Activated naive CD4-positive, alpha-beta T cell treated with anti-CD3 and anti-CD28 coated beads, Interleukin-2, amount 10 ng/mL, durations not matched to agents 7 days and 5 days (primary cell): ENCODE measurements around the gene PELI2.

Experiments
- CTCF ChIA-PET: fragments of 350-600 bp; sonication (Branson Sonifier 250); formaldehyde crosslinking; loops from one replicate; lab custom pipeline; 2021; ENCODE audit warnings: antibody characterized with exemption; lab: Charles Lee
- DNase-seq: peaks from one replicate; pipeline ENCODE4 v3.0.0-alpha.2; 2020
- H3K27ac Mint-ChIP-seq: one replicate; pipeline ENCODE4 v1.8.0; 2021; ENCODE audit warnings: mild to moderate bottlenecking, moderate library complexity, mixed read lengths
- H3K27me3 Mint-ChIP-seq: one replicate; pipeline ENCODE4 v1.8.0; 2021; ENCODE audit warnings: mild to moderate bottlenecking, mixed read lengths
- H3K36me3 Mint-ChIP-seq: one replicate; pipeline ENCODE4 v1.8.0; 2021; ENCODE audit warnings: mixed read lengths
- H3K4me1 Mint-ChIP-seq: one replicate; pipeline ENCODE4 v1.8.0; 2021; ENCODE audit warnings: mixed read lengths
- H3K4me3 Mint-ChIP-seq: one replicate; pipeline ENCODE4 v1.8.0; 2021; ENCODE audit warnings: mild to moderate bottlenecking, moderate library complexity, mixed read lengths
- H3K9me3 Mint-ChIP-seq: one replicate; pipeline ENCODE4 v1.8.0; 2021; ENCODE audit warnings: mixed read lengths

The PELI2 gene

DNA sequence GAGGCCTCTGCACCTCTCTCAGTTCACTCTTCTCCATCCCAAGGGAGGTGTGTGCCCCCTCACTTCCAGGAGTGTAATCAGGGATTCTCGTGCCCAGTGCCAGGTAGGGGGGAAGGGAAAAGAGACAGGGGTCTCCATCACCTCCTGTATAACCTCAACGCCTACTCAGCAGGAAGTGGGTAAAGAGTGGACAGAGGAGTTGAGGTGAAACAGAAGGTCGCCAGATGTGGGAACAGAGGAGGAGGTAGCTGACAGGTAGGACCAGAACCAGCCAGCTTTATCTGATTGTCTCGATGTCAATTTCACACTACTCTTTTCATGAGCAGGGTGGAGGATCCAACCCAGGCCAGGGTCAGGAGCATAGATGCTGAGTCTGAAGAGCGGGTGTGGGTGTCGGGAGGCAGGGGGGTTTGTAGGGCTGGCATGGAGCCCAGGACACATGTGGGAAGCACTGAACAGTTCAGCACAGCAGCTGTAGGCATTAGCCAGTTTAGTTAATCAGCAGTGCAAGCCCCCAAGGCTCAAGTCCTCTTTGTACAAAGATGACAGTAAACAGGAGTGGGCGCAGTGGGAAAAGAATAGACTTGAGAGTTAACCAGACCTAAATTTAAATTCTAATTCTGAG lies 213.5 kb downstream of the PELI2 start:
- Mint-ChIP-seq H3K27ac (no peak overlapping the region), H3K4me3 (no peak overlapping the region), H3K27me3 (no peaks in the 10 kb centered on the region), H3K4me1 (peaks cover 12% of the 10 kb centered on the region), H3K9me3 (no peaks in the 10 kb centered on the region), H3K36me3 (no peaks in the 10 kb centered on the region)
- DNase-seq = no peak
- CTCF ChIA-PET = no interaction called here

DNA sequence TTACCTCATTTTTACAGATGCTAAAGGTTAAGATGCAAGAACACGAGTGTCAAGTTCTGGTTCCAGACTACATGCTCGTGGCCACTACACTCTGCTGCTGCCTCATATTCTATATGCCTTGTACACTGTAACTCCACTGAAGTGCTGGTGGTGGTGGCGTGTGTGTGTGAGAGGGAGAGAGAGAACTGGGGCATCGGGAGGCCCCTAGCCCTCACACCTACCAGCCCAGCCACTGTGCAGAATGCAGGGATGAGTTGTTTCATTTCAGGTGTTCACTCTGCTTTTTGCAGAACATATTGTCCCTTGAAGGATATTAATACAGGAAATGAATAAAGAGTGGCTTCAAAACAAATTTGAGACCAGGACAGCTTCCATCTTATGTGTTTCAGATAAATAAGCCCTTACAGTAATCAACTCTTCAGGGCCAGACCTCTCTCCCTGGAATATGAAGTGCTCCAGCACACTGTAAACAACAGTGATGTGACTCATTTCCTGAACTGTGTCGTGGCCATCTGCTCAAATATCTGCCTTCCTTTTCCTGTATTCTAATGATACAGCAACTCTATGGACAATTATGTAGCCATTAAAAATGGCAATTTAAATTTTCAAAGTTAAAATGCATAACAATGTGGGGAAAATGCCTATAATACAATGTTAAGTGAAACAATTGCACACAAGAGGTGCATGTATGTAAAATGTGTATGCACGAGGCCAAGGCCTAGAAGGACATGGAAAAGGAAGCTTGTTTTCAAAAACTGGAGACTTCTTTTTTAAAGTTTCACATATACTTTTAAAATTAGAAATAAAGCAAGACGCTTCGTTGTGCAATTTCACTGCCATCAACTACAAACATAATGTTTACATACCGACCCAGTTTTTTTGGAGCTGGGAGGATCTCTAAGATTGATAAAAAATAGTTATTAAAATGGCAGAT lies 215.4 kb downstream of the PELI2 start:
- H3K27me3 Mint-ChIP-seq = no peaks in the 10 kb centered on the region
- CTCF ChIA-PET = no interaction called here
- H3K4me1 Mint-ChIP-seq = peaks cover 12% of the 10 kb centered on the region
- no peaks in the 10 kb centered on the region for H3K36me3 Mint-ChIP-seq
- H3K9me3 Mint-ChIP-seq = no peaks in the 10 kb centered on the region
- no peak overlapping the region for H3K27ac Mint-ChIP-seq
- DNase-seq = no peak
- no peak overlapping the region for H3K4me3 Mint-ChIP-seq

DNA sequence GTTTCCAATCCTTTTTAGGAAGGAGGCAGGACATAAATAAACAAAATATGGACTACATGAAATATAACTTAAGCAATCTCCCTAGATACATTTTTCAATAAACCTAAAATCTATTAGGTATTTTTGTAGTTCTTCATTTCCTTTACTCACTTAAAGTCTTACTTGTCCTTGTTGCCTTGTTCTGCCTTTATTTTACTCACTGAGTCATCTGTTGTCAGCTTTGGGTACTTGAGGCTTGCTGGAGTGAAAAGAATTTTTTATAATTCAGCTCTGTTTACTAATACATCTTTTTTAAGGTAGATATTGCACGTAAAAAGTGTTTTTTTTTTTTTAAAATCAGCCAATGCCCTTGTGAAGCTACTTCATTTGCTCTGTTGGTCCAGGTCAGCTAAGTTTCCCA lies 216.2 kb downstream of the PELI2 start:
- CTCF ChIA-PET = no interaction called here
- Mint-ChIP-seq H3K4me3 (no peak overlapping the region), H3K9me3 (no peaks in the 10 kb centered on the region), H3K27me3 (no peaks in the 10 kb centered on the region), H3K27ac (no peak overlapping the region), H3K4me1 (peaks cover 12% of the 10 kb centered on the region), H3K36me3 (no peaks in the 10 kb centered on the region)
- DNase-seq = no peak

DNA sequence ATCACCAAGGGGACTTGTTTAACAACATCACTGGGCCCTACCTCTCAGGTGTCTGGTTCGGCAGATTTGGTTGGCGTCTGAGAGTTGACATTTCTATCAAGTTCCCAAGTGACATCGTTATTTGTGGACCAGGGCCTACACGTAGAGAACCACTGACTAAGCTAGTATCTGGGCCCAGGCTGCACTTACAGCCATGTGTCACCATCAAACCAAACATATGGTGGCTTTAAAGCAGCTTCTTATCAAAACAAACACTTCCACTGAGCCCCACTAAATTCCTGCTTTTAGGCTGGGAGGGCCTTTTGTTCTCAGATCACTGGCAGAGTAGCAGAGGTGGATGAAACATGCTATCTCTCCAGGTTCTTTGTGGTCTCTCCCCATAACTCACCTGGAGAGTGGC lies 220.5 kb downstream of the PELI2 start:
- Mint-ChIP-seq H3K27ac (no peak overlapping the region), H3K27me3 (no peaks in the 10 kb centered on the region), H3K4me1 (peaks cover 10% of the 10 kb centered on the region), H3K36me3 (no peaks in the 10 kb centered on the region), H3K9me3 (no peaks in the 10 kb centered on the region), H3K4me3 (no peak overlapping the region)
- CTCF ChIA-PET = interaction anchor here (4.9 kb wide), 1 partner anchor 606 kb away, joined by 43 read pairs; no protein-coding TSS in a partner anchor
- no peak for DNase-seq

DNA sequence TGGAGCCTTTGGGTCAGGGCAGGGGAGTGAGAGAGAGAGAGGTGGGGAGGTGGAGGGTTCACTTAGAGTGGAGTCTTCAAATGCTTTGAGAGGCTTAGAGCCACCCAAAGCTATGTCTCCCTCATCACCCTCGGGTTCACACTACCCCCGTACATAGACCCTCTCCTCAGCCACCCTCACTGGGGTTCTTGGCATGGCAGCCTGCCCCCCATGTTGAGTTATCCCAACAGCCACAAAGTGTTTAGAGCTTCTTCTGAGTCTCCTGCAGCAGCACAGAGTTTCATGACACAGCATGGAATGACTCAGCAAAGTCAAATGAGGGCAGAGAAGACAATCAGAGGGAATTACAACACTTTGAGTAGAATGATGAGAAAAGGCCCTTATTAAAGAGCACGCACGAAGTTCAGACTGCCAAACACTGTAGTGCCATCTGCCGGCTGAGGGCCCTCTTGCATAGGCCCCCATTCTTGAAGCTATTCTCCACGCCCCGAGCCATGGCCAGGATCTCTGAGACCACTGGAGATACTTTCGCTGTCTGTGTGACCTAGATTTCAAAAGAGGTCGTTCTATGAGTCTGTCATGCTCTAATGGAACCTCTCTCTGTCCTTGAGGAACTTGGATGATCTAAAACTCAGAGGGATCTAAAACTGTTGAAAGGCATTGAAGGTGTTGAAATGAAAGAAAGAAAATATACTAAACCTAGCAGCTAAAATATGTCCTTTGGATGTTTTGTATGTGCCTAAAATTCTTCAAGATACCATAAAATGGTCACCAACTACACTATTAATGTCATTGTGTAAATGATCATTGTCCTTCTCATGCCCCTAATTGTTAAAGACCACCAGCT lies 221.9 kb downstream of the PELI2 start:
- Mint-ChIP-seq H3K4me1 (peaks cover 8% of the 10 kb centered on the region), H3K4me3 (no peak overlapping the region), H3K9me3 (no peaks in the 10 kb centered on the region), H3K27me3 (no peaks in the 10 kb centered on the region), H3K27ac (peak overlapping the region; percentile 78), H3K36me3 (no peaks in the 10 kb centered on the region)
- CTCF ChIA-PET = interaction anchor here (0.6 to 4.9 kb wide), 20 partner anchors 10 to 631 kb away, joined by 3 to 43 read pairs (median 3); partner anchors contain the start of gene PELI2
- DNase-seq = peak; percentile 74

DNA sequence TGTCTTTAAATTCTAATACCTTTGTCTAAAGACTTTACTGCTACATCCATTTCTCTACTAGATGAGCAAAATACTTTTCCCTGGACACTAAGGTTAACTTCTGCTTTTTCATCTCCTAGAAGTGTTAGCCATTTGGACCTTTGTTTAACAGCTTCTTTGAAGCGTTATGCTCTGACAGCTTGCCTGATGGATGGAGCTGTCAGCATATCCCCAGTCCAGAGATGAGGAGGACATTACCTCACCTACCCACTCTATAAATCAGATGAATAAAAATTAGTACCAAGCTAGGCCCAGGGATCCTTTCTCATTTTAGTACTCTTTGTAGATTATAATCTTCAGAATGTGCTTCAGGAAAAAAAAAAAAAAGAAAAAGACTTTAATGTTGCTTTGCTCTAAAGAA lies 222.7 kb downstream of the PELI2 start:
- Mint-ChIP-seq H3K9me3 (no peaks in the 10 kb centered on the region), H3K4me1 (peaks cover 8% of the 10 kb centered on the region), H3K27me3 (no peaks in the 10 kb centered on the region), H3K4me3 (no peak overlapping the region), H3K36me3 (no peaks in the 10 kb centered on the region), H3K27ac (no peak overlapping the region)
- no peak for DNase-seq
- CTCF ChIA-PET = interaction anchor here (1.1 to 4.9 kb wide), 7 partner anchors 11 to 632 kb away, joined by 3 to 43 read pairs (median 5); no protein-coding TSS in a partner anchor

DNA sequence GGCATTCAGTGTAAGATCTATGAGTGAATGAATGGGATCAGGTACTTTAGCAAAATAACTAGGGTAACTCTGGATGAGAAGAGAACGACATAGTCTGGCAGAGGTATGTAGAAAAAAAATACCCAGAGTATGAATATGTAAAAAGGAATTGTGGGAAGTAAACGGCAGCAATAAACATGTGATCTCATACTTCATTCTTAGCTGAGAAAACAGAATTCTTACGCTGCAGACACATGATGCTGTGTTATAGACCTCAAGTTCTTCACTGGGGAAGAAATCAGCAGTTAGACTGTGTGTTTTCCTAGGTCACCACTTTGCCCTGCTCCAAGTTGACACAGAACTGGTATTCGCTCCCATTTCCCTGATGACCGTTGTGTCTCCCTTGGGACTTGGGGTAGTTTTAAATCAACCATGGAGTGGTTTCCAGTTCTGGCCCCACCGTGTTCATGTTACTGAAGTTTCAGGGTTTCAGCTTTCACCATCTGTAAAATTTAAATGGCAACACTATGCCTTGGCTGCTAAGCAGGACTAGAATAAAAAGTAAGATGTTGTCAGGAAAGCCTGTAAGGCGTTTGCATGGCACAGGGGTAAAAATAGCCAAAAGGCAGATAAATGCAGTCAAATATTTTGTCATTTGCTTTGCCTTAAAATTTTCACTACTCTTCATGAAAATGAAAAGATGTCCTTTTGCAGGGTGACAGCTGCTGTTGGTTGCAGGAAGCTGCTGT lies 223.7 kb downstream of the PELI2 start:
- Mint-ChIP-seq H3K27me3 (no peaks in the 10 kb centered on the region), H3K9me3 (no peaks in the 10 kb centered on the region), H3K36me3 (no peaks in the 10 kb centered on the region), H3K4me3 (no peak overlapping the region), H3K27ac (no peak overlapping the region), H3K4me1 (peaks cover 8% of the 10 kb centered on the region)
- DNase-seq = no peak
- CTCF ChIA-PET = interaction anchor here (1.0 to 1.6 kb wide), 3 partner anchors 79 to 610 kb away, joined by 3 read pairs; no protein-coding TSS in a partner anchor

DNA sequence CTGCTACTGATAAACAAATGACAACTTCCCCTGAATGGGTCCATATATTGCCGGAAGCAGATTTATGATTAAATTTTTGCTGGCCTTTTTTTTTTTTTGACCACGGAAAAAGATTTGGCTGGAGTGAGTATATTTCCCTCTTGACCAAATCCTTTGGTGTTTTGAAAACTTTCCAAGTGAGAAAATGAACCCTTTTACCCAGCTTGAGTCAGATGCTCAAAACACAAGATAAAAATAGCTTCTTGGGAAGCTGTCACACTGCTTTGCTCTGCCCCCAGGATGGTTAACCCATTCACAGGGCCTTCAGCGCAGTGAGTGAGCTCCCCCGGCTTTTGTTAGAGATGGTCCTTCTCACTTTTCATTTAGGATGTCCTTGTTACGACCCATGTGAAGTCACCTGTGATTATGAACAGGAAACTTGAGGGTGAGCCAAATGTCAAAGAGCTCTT lies 224.3 kb downstream of the PELI2 start:
- no peaks in the 10 kb centered on the region for H3K27me3 Mint-ChIP-seq
- no peak overlapping the region for H3K27ac Mint-ChIP-seq
- DNase-seq = no peak
- CTCF ChIA-PET = interaction anchor here (1.0 to 1.6 kb wide), 3 partner anchors 78 to 610 kb away, joined by 3 read pairs; no protein-coding TSS in a partner anchor
- no peak overlapping the region for H3K4me3 Mint-ChIP-seq
- H3K36me3 Mint-ChIP-seq = no peaks in the 10 kb centered on the region
- peaks cover 8% of the 10 kb centered on the region for H3K4me1 Mint-ChIP-seq
- H3K9me3 Mint-ChIP-seq = no peaks in the 10 kb centered on the region

DNA sequence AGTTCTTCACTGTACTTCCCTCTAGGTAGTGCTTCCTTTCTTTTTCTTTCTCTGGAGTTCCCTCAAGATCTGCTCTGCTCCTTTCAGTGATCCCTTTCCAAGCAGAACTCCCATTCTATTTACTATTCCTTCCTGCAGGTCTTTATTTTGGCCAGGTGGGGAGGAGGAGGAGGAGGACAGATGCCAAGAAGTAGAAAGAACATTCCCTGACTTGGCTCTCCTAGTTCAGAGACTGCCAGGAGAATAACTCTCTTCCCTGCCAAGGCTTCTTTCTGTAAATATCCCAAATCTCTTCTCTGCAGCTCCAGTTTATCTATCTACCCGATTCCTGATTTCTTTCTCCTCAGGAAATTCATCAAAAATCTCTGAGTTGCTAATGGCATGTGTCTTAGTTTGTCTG lies 231.7 kb downstream of the PELI2 start:
- Mint-ChIP-seq H3K36me3 (no peaks in the 10 kb centered on the region), H3K27me3 (no peaks in the 10 kb centered on the region), H3K4me1 (no peaks in the 10 kb centered on the region), H3K9me3 (no peaks in the 10 kb centered on the region), H3K4me3 (no peak overlapping the region), H3K27ac (no peak overlapping the region)
- DNase-seq = no peak
- CTCF ChIA-PET = no interaction called here
